ENCODE measurements around the gene PDE2A. TPM values are rescaled to one million over a fixed set of nuclear protein-coding genes. Genes with fewer than 3 reads are reported as not detected.

PDE2A gene
- total and polyA plus RNA-seq, 2 of the 4 experiments (the other 2 are of a cell fraction): 0.02 TPM; not detected in 1

GRCh38 chr11:72578051-72578450, 96.2 kb downstream of the PDE2A start:
- no TSS peak for BruUV-seq (replicated peaks)
- no peak overlapping the region for H3K4me3 ChIP-seq (ENCODE audit: insufficient read depth, low read depth, low read length)
- no peaks in the 10 kb centered on the region for H3K79me1 ChIP-seq (ENCODE audit: low read depth in 1 of 2, low read length in 2 of 2)
- H2BK15ac ChIP-seq (ENCODE audit: low read depth, low read length): no peak overlapping the region
- dilution Hi-C loops (cut with HindIII; ENCODE audit: low sequenced_read_pairs, unreplicated experiment) (no loop called here), in situ Hi-C loops (cut with MboI; ENCODE audit: low sequenced_read_pairs) (no loop called here), intact Hi-C loops (cut with micrococcal nuclease) (no loop called here)
- no peak overlapping the region for H3K56ac ChIP-seq (ENCODE audit: extremely low read depth, insufficient read depth, low read length)
- no peaks in the 10 kb centered on the region for H3K36me3 ChIP-seq (ENCODE audit: control insufficient read depth, insufficient read depth, low read length)
- no peaks in the 10 kb centered on the region for H3K9me3 ChIP-seq (ENCODE audit: control insufficient read depth, insufficient read depth, low read length)
- no peak overlapping the region for H3K23ac ChIP-seq (ENCODE audit: low read depth, low read length)
- H3K14ac ChIP-seq (replicated peaks; ENCODE audit: low read depth, low read length): no peak overlapping the region
- H3K18ac ChIP-seq (ENCODE audit: low read depth, low read length): no peak overlapping the region
- no peak overlapping the region for H2BK5ac ChIP-seq (ENCODE audit: low read depth, low read length, poor library complexity, severe bottlenecking)
- H3K4me2 ChIP-seq (ENCODE audit: low read depth, low read length): no peak overlapping the region
- WGBS, 2 experiments (ENCODE audit: extremely low coverage in 2 of 2, insufficient read length in 1 of 2): 86% methylated on average over 4 of the region's 6 CpGs; no CpG with 5 or more reads in 1 of the 2 experiments
- H3K9ac ChIP-seq (ENCODE audit: low read depth, low read length): no peak overlapping the region
- no peaks in the 10 kb centered on the region for H4K20me1 ChIP-seq (ENCODE audit: insufficient read depth, low read length)
- H3K4me1 ChIP-seq (ENCODE audit: control insufficient read depth, insufficient read depth, low read length): 0 out of 2 replicates have a peak, but pooled peaks cover 1% of the 10 kb centered on the region
- H4K91ac ChIP-seq (ENCODE audit: insufficient read depth, low read depth, low read length): no peak overlapping the region
- no peak overlapping the region for H2AK9ac ChIP-seq (replicated peaks; ENCODE audit: low read depth, low read length, poor library complexity)
- H4K8ac ChIP-seq (ENCODE audit: low read depth in 2 of 2, low read length in 2 of 2): no peak overlapping the region
- ChIA-PET POLR2A (ENCODE audit: unreplicated experiment) (no interaction called here), CTCF (no interaction called here)
- no peak overlapping the region for H2BK20ac ChIP-seq (ENCODE audit: low read depth, low read length)
- H2BK120ac ChIP-seq (ENCODE audit: low read depth, low read length): no peak overlapping the region
- no peak overlapping the region for H3K4ac ChIP-seq (ENCODE audit: low read depth, low read length)
- no peak overlapping the region for H3K27ac ChIP-seq (ENCODE audit: insufficient read depth, low read length)
- no peaks in the 10 kb centered on the region for H3K9me1 ChIP-seq (ENCODE audit: insufficient read depth, low read length)
- DNase-seq: no peak
- peaks cover 60% of the 10 kb centered on the region for H3K27me3 ChIP-seq (ENCODE audit: control insufficient read depth, insufficient read depth, low read length)
- TF ChIP-seq RCOR1 (IDR thresholded peaks at IDR 0.05; ENCODE audit: insufficient replicate concordance, low read length) (no peak), POLR2A (IDR thresholded peaks at IDR 0.05; ENCODE audit: low read depth, low read length) (no peak), FOS (IDR thresholded peaks at IDR 0.05; ENCODE audit: low read depth, low read length) (no peak), RAD21 (IDR thresholded peaks at IDR 0.05; ENCODE audit: low read length) (no peak), SMC3 (IDR thresholded peaks at IDR 0.05; ENCODE audit: low read depth, low read length) (no peak), CTCF (conservative IDR thresholded peaks at IDR 0.05; ENCODE audit: low read depth, low read length) (no peak), ELK1 (IDR thresholded peaks at IDR 0.05; ENCODE audit: borderline replicate concordance, low read depth, low read length) (no peak), USF2 (IDR thresholded peaks at IDR 0.05; ENCODE audit: low read depth, low read length) (no peak), RFX5 (IDR thresholded peaks at IDR 0.05; ENCODE audit: low read depth, low read length) (no peak), MAZ (IDR thresholded peaks at IDR 0.05; ENCODE audit: borderline replicate concordance, low read depth, low read length) (no peak), CHD1 (IDR thresholded peaks at IDR 0.05; ENCODE audit: low read depth, low read length) (no peak), CEBPB (IDR thresholded peaks at IDR 0.05; ENCODE audit: low read depth, low read length) (no peak), BHLHE40 (IDR thresholded peaks at IDR 0.05; ENCODE audit: low read depth, low read length) (no peak), MAFK (IDR thresholded peaks at IDR 0.05; ENCODE audit: low read depth, low read length) (no peak), MXI1 (IDR thresholded peaks at IDR 0.05; ENCODE audit: borderline replicate concordance, low read depth, low read length) (no peak), NFE2L2 (IDR thresholded peaks at IDR 0.05; ENCODE audit: low read depth, low read length) (no peak)
- no peak overlapping the region for H4K5ac ChIP-seq (ENCODE audit: low read depth, low read length)
- no peak overlapping the region for H2AFZ ChIP-seq (replicated peaks; ENCODE audit: low read length, poor library complexity)
- ATAC-seq (ENCODE audit: low read depth): no peak
- H2AK5ac ChIP-seq (ENCODE audit: low read depth, low read length): no peak overlapping the region

Measured in IMR-90 (cell line).